Measurements from ENCODE around the gene ATG7. TPM values are rescaled to one million over a fixed set of nuclear protein-coding genes. Genes with fewer than 3 reads are reported as not detected.

Gene ATG7
- polyA plus RNA-seq, 2 of the 4 experiments (the other 2 are of a cell fraction), result 27.2 to 41.2 TPM

DNA sequence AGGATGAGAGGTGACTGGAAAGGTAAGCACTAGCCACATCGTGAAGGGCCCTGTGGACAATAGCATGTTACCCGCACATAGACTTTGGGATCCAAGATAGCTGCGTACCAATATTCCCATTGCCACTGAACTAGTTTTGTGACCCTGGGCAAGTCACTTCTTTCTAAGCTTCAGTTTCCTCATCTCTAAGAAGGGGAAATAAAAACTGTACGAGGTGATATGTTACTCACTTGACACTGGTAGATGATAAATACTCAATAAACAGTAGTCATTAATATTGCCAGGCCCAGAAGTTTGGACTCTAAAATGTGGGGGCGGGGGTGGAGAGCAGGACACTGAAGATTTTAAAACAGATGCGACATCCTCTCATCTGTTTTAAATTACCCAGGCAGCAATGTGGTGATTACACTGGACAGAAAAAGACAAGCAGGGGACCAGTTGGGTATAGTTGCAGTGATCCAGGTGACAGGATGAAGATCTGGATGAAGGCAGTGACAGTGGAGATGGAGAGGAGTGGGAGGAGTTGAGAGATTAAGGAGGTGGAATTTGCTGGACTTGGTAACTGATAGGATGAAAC lies 2.5 kb downstream of the ATG7 start:
- WGBS (ENCODE audit: missing lambda C conversion rate), result 86% methylated on average over 6 of the region's 6 CpGs
- H3K4me2 ChIP-seq, result no peak overlapping the region
- TF ChIP-seq ZSCAN20 (CRISPR knock-in tag; IDR thresholded peaks at IDR 0.05) (no peak), CHD4 (IDR thresholded peaks at IDR 0.05; ENCODE audit: borderline replicate concordance) (no peak), MAZ (IDR thresholded peaks at IDR 0.05; ENCODE audit: borderline replicate concordance, low read depth, low read length) (no peak), NPAS2 (CRISPR knock-in tag; IDR thresholded peaks at IDR 0.05; ENCODE audit: borderline replicate concordance) (no peak), SREBF2 (IDR thresholded peaks at IDR 0.05) (no peak)
- TF ChIP-seq, protein P1, sequence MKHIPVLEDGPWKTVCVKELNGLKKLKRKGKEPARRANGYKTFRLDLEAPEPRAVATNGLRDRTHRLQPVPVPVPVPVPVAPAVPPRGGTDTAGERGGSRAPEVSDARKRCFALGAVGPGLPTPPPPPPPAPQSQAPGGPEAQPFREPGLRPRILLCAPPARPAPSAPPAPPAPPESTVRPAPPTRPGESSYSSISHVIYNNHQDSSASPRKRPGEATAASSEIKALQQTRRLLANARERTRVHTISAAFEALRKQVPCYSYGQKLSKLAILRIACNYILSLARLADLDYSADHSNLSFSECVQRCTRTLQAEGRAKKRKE (CRISPR knock-in tag; IDR thresholded peaks at IDR 0.05; ENCODE audit: low read depth), result no peak
- H3K4me3 ChIP-seq, result no peak overlapping the region
- no peak for FAIRE-seq
- no peaks in the 10 kb centered on the region for H3K9me3 ChIP-seq
- ATAC-seq, result no peak
- H3K4me1 ChIP-seq, result peaks cover 19% of the 10 kb centered on the region; the same call in 2 of the 3 replicates
- ChIA-PET POLR2A (no interaction called here), CTCF (interaction anchor here (0.6 to 3.9 kb wide), 2 partner anchors 39 to 88 kb away, joined by 3 to 15 read pairs; no protein-coding TSS in a partner anchor)
- no peak overlapping the region for H3K27ac ChIP-seq
- no peak for DNase-seq (ENCODE audit: low read depth in 1 of 2, low spot score in 1 of 2)

DNA sequence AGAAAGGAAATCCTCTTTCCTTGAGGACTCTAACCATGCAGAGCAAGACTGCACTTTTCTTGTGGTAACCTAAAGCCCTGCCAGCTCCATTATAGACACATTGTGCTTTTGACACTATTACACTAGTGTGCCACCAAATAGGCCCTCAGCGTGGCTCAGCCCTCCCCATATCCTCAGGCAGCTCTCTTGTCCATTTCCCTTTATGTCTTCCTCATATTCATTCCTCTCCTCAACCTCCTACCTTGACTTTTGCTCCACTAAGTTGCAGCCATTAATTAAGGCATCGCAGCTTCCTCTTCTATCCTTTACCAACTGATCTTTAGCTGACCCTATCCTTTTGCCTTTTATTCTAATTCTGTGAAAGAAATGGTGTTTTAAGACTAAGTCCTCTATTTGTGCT lies 3.7 kb downstream of the ATG7 start:
- 89% methylated on average over 2 of the region's 2 CpGs for WGBS (ENCODE audit: missing lambda C conversion rate)
- Histone ChIP-seq H3K27ac (no peak overlapping the region), H3K4me2 (no peak overlapping the region), H3K9me3 (no peaks in the 10 kb centered on the region), H3K4me1 (peaks cover 19% of the 10 kb centered on the region; the same call in 2 of the 3 replicates), H3K4me3 (no peak overlapping the region)
- DNase-seq (ENCODE audit: low read depth in 1 of 2, low spot score in 1 of 2) (no peak), ATAC-seq (no peak), FAIRE-seq (no peak)
- TF ChIP-seq ZC3H11A (IDR thresholded peaks at IDR 0.05), result no peak
- TF ChIP-seq BHLHE40 (IDR thresholded peaks at IDR 0.05; ENCODE audit: low read depth, low read length), result no peak
- TF ChIP-seq NPAS2 (CRISPR knock-in tag; IDR thresholded peaks at IDR 0.05; ENCODE audit: borderline replicate concordance), result no peak
- TF ChIP-seq, protein P2, sequence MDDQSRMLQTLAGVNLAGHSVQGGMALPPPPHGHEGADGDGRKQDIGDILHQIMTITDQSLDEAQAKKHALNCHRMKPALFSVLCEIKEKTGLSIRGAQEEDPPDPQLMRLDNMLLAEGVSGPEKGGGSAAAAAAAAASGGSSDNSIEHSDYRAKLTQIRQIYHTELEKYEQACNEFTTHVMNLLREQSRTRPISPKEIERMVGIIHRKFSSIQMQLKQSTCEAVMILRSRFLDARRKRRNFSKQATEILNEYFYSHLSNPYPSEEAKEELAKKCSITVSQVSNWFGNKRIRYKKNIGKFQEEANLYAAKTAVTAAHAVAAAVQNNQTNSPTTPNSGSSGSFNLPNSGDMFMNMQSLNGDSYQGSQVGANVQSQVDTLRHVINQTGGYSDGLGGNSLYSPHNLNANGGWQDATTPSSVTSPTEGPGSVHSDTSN (IDR thresholded peaks at IDR 0.05), result no peak
- no peak for TF ChIP-seq CEBPB (IDR thresholded peaks at IDR 0.05)
- no peak for TF ChIP-seq TFCP2L1 (CRISPR knock-in tag; IDR thresholded peaks at IDR 0.05)
- TF ChIP-seq NFE2L2 (conservative IDR thresholded peaks at IDR 0.05; ENCODE audit: low read length), result no peak
- TF ChIP-seq FOSL2 (IDR thresholded peaks at IDR 0.05), result no peak
- no peak for TF ChIP-seq FOSL2 (CRISPR knock-in tag; IDR thresholded peaks at IDR 0.05)
- no peak for TF ChIP-seq MAZ (IDR thresholded peaks at IDR 0.05; ENCODE audit: borderline replicate concordance, low read depth, low read length)
- TF ChIP-seq MAFK (IDR thresholded peaks at IDR 0.05; ENCODE audit: partially characterized antibody), result no peak
- TF ChIP-seq HOXA7 (CRISPR knock-in tag; IDR thresholded peaks at IDR 0.05), result no peak
- TF ChIP-seq, protein P3, sequence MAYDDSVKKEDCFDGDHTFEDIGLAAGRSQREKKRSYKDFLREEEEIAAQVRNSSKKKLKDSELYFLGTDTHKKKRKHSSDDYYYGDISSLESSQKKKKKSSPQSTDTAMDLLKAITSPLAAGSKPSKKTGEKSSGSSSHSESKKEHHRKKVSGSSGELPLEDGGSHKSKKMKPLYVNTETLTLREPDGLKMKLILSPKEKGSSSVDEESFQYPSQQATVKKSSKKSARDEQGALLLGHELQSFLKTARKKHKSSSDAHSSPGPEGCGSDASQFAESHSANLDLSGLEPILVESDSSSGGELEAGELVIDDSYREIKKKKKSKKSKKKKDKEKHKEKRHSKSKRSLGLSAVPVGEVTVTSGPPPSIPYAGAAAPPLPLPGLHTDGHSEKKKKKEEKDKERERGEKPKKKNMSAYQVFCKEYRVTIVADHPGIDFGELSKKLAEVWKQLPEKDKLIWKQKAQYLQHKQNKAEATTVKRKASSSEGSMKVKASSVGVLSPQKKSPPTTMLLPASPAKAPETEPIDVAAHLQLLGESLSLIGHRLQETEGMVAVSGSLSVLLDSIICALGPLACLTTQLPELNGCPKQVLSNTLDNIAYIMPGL (CRISPR knock-in tag; IDR thresholded peaks at IDR 0.05; ENCODE audit: borderline replicate concordance), result no peak
- POLR2A ChIA-PET, result interaction anchor here (1.0 kb wide), 1 partner anchor 12 kb away, joined by 3 read pairs; no protein-coding TSS in a partner anchor
- CTCF ChIA-PET, result no interaction called here

DNA sequence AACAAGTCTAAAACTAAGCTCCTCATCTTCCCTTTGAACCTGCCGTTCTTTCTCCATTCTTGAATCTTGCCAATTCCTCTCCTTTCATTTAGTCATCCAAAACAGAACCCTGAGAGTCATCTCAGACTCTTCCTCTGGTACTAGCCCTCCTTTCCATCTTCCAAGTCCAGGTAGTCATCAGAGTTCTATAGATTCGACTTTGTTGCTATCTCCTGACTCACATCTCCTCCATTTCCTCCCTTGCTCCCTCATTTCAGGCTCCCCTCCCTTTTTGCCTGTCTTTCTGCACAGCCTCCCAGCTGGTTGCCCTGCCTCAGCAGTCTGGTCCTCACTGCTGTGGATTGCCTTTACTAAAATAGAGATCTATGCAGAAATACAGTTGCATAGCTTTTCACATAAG lies 4.7 kb downstream of the ATG7 start:
- POLR2A ChIA-PET, result interaction anchor here (1.0 kb wide), 1 partner anchor 12 kb away, joined by 3 read pairs; no protein-coding TSS in a partner anchor
- FAIRE-seq (no peak), DNase-seq (ENCODE audit: low read depth in 1 of 2, low spot score in 1 of 2) (no peak), ATAC-seq (no peak)
- H3K27ac ChIP-seq, result no peak overlapping the region
- peaks cover 15% of the 10 kb centered on the region; the same call in 2 of the 3 replicates for H3K4me1 ChIP-seq
- CTCF ChIA-PET, result interaction anchor here (2.1 kb wide), 1 partner anchor 11 kb away, joined by 6 read pairs; no protein-coding TSS in a partner anchor
- WGBS (ENCODE audit: missing lambda C conversion rate), result 60% methylated on average over 2 of the region's 2 CpGs
- H3K4me2 ChIP-seq, result no peak overlapping the region
- no peaks in the 10 kb centered on the region for H3K9me3 ChIP-seq
- H3K4me3 ChIP-seq, result no peak overlapping the region
- no peak for TF ChIP-seq RARB (CRISPR knock-in tag; IDR thresholded peaks at IDR 0.05)
- TF ChIP-seq CHD2 (IDR thresholded peaks at IDR 0.05; ENCODE audit: low read length, partially characterized antibody), result no peak
- no peak for TF ChIP-seq ESRRA (IDR thresholded peaks at IDR 0.05; ENCODE audit: borderline replicate concordance, low read length)
- no peak for TF ChIP-seq GATA3 (IDR thresholded peaks at IDR 0.05; ENCODE audit: borderline replicate concordance)
- TF ChIP-seq HDAC2 (IDR thresholded peaks at IDR 0.05), result no peak
- TF ChIP-seq EHF (CRISPR knock-in tag; IDR thresholded peaks at IDR 0.05), result no peak
- no peak for TF ChIP-seq PHF8 (IDR thresholded peaks at IDR 0.05; ENCODE audit: borderline replicate concordance, low read depth)
- no peak for TF ChIP-seq MYC (IDR thresholded peaks at IDR 0.05; ENCODE audit: borderline replicate concordance, low read length)
- TF ChIP-seq EHMT2 (IDR thresholded peaks at IDR 0.05; ENCODE audit: low read depth), result no peak
- no peak for TF ChIP-seq SREBF2 (IDR thresholded peaks at IDR 0.05)
- no peak for TF ChIP-seq MAFK (IDR thresholded peaks at IDR 0.05; ENCODE audit: partially characterized antibody)
- TF ChIP-seq, protein P3 (CRISPR knock-in tag; IDR thresholded peaks at IDR 0.05; ENCODE audit: borderline replicate concordance), result no peak
- TF ChIP-seq TFCP2L1 (CRISPR knock-in tag; IDR thresholded peaks at IDR 0.05), result no peak
- no peak for TF ChIP-seq CEBPB (IDR thresholded peaks at IDR 0.05)
- TF ChIP-seq KDM5A (IDR thresholded peaks at IDR 0.05), result no peak

All from A549 (cell line).